H1 (cell line): ENCODE results near the gene SLC13A1. TPM values are rescaled to one million over a fixed set of nuclear protein-coding genes. Genes with fewer than 3 reads are reported as not detected.

Experiments
- CTCF ChIA-PET: fragments of 300-600 bp; sonication (Branson Sonifier 250); formaldehyde crosslinking; loops from one replicate; lab custom pipeline; 2021; ENCODE audit not compliant: partially characterized antibody; lab: Charles Lee
- POLR2A ChIA-PET: fragments of 300-600 bp; sonication (Branson Sonifier 250); formaldehyde crosslinking; loops from one replicate; lab custom pipeline; 2021; ENCODE audit warnings: inconsistent platforms; ENCODE audit not compliant: partially characterized antibody; lab: Charles Lee
- DNase-seq, 2 experiments: peaks; one replicate each; pipeline versions ENCODE4 v3.0.0 to v3.0.0-alpha.2; 2010 to 2022; ENCODE audit warnings: low spot score in 2 of 2, low read depth in 1 of 2, mixed read lengths in 1 of 2
- FAIRE-seq: peaks from 2 replicates; lab custom pipeline; 2011; peaks lifted over from hg19 to GRCh38; lab: Jason Lieb, UNC
- H2AFZ ChIP-seq: 2 replicates; pipeline ENCODE4 v1.8.1; 2012; ENCODE audit warnings: low read length, inconsistent platforms
- H2AK5ac ChIP-seq: 2 replicates; pipeline ENCODE4 v1.6.1; 2013; ENCODE audit warnings: low read depth, low read length
- H2BK120ac ChIP-seq: replicated peaks from 2 replicates; pipeline ENCODE3; 2013; ENCODE audit warnings: low read depth, low read length, inconsistent platforms
- H2BK12ac ChIP-seq: 2 replicates; pipeline ENCODE4 v1.6.1; 2013; ENCODE audit warnings: low read depth, low read length
- H2BK15ac ChIP-seq: 2 replicates; pipeline ENCODE4 v1.6.1; 2013; ENCODE audit warnings: low read length
- H2BK20ac ChIP-seq: 2 replicates; pipeline ENCODE4 v1.6.1; 2013; ENCODE audit warnings: low read length
- H2BK5ac ChIP-seq: 2 replicates; pipeline ENCODE4 v1.6.1; 2013; ENCODE audit warnings: low read depth, low read length
- H3K14ac ChIP-seq: 2 replicates; pipeline ENCODE4 v1.6.1; 2013; ENCODE audit warnings: inconsistent platforms; ENCODE audit not compliant: insufficient read length
- H3K18ac ChIP-seq: 2 replicates; pipeline ENCODE4 v1.6.1; 2013; ENCODE audit warnings: low read length; ENCODE audit errors: extremely low read depth
- H3K23ac ChIP-seq: 2 replicates; pipeline ENCODE4 v1.6.1; 2013; ENCODE audit warnings: inconsistent platforms; ENCODE audit not compliant: insufficient read length
- H3K23me2 ChIP-seq: 2 replicates; pipeline ENCODE4 v1.6.1; 2013; ENCODE audit warnings: low read depth, low read length
- H3K27ac ChIP-seq: 2 replicates; pipeline ENCODE4 v1.6.1; 2011; ENCODE audit warnings: low read depth, low read length, inconsistent platforms
- H3K27me3 ChIP-seq, 4 experiments: replicated peaks in 1 of 4; 1 replicate in 1 of 4; 2 replicates in 3 of 4; pipeline versions ENCODE4 v1.6.1 to v1.8.1; 2011 to 2013; ENCODE audit warnings: low read length in 3 of 4, mild to moderate bottlenecking in 3 of 4, inconsistent platforms in 2 of 4, mixed read lengths in 2 of 4, moderate library complexity in 1 of 4; ENCODE audit not compliant: control insufficient read depth in 3 of 4, insufficient read depth in 3 of 4; ENCODE audit errors: extremely low read depth in 1 of 4
- H3K36me3 ChIP-seq, 4 experiments: 2 replicates each; pipeline versions ENCODE4 v1.6.1 to v1.8.1; 2011 to 2013; ENCODE audit warnings: mild to moderate bottlenecking in 4 of 4, low read length in 3 of 4, moderate library complexity in 2 of 4, control low read depth in 1 of 4, inconsistent platforms in 1 of 4; ENCODE audit not compliant: insufficient read depth in 4 of 4, control insufficient read depth in 2 of 4
- H3K4ac ChIP-seq: replicated peaks from 2 replicates; pipeline ENCODE3; 2013; ENCODE audit warnings: low read length, low read depth, mixed read lengths, inconsistent platforms; ENCODE audit not compliant: insufficient read length
- H3K4me1 ChIP-seq, 4 experiments: replicated peaks in 1 of 4; 1 replicate in 1 of 4; 2 replicates in 3 of 4; pipeline versions ENCODE4 v1.6.1 to v1.8.1; 2011 to 2013; ENCODE audit warnings: low read length in 3 of 4, inconsistent platforms in 2 of 4, mixed read lengths in 1 of 4; ENCODE audit not compliant: insufficient read depth in 4 of 4, control insufficient read depth in 3 of 4
- H3K4me2 ChIP-seq, 2 experiments: 2 replicates each; pipeline versions ENCODE4 v1.6.1 to v1.8.1; 2011 to 2013; ENCODE audit warnings: low read depth in 2 of 2, low read length in 2 of 2, control low read depth in 1 of 2, inconsistent platforms in 1 of 2, mild to moderate bottlenecking in 1 of 2; ENCODE audit not compliant: insufficient read depth in 1 of 2
- H3K4me3 ChIP-seq, 4 experiments: fragments of 200-600, 300-600 bp in 1 of 4; sonication (generic), shearing (Covaris generic), sonication (Bioruptor Twin) in 1 of 4; 2 replicates each; pipeline versions ENCODE4 v1.5.1 to v1.8.1; 2011 to 2016; ENCODE audit warnings: low read length in 4 of 4, low read depth in 3 of 4, control low read depth in 2 of 4, inconsistent platforms in 2 of 4, mild to moderate bottlenecking in 2 of 4, mixed read lengths in 1 of 4, moderate library complexity in 1 of 4; ENCODE audit not compliant: insufficient read depth in 2 of 4; ENCODE audit errors: extremely low read depth in 1 of 4
- H3K56ac ChIP-seq: replicated peaks from 2 replicates; pipeline ENCODE3; 2013; ENCODE audit warnings: low read depth, mild to moderate bottlenecking, mixed read lengths, low read length, inconsistent platforms; ENCODE audit not compliant: insufficient read length
- H3K79me1 ChIP-seq: 2 replicates; pipeline ENCODE4 v1.6.1; 2013; ENCODE audit warnings: low read depth, low read length, control low read depth
- H3K79me2 ChIP-seq, 2 experiments: 2 replicates each; pipeline versions ENCODE4 v1.6.1 to v1.8.1; 2012 to 2013; ENCODE audit warnings: low read length in 2 of 2, mild to moderate bottlenecking in 2 of 2, inconsistent platforms in 1 of 2; ENCODE audit not compliant: insufficient read depth in 2 of 2, control insufficient read depth in 1 of 2
- H3K9ac ChIP-seq, 4 experiments: replicated peaks in 1 of 4; 1 replicate in 1 of 4; 2 replicates in 3 of 4; pipeline versions ENCODE4 v1.6.1 to v1.8.1; 2011 to 2013; ENCODE audit warnings: low read depth in 3 of 4, low read length in 3 of 4, control low read depth in 2 of 4, mild to moderate bottlenecking in 2 of 4, moderate library complexity in 2 of 4, inconsistent platforms in 1 of 4; ENCODE audit errors: extremely low read depth in 1 of 4
- H3K9me3 ChIP-seq, 2 experiments: 2 replicates each; pipeline versions ENCODE4 v1.6.1 to v1.8.1; 2012 to 2013; ENCODE audit warnings: mild to moderate bottlenecking in 2 of 2, moderate library complexity in 2 of 2, control low read depth in 1 of 2, inconsistent platforms in 1 of 2, low read depth in 1 of 2, low read length in 1 of 2, mixed read lengths in 1 of 2; ENCODE audit not compliant: insufficient read depth in 2 of 2
- H4K20me1 ChIP-seq, 2 experiments: replicated peaks in 1 of 2; 2 replicates each; pipeline versions ENCODE3 to v1.8.1; 2011 to 2013; ENCODE audit warnings: inconsistent platforms in 2 of 2, low read length in 2 of 2, mild to moderate bottlenecking in 1 of 2; ENCODE audit not compliant: insufficient read depth in 2 of 2, control insufficient read depth in 1 of 2
- H4K5ac ChIP-seq: 2 replicates; pipeline ENCODE4 v1.6.1; 2013; ENCODE audit warnings: low read length, low read depth, mixed read lengths, inconsistent platforms; ENCODE audit not compliant: insufficient read length
- H4K8ac ChIP-seq: 2 replicates; pipeline ENCODE4 v1.8.0; 2013; ENCODE audit warnings: mild to moderate bottlenecking, moderate library complexity, low read length, inconsistent platforms; ENCODE audit not compliant: insufficient read depth; ENCODE audit errors: extremely low read depth
- H4K91ac ChIP-seq: replicated peaks from 2 replicates; pipeline ENCODE3; 2013; ENCODE audit warnings: low read length, mixed read lengths, inconsistent platforms; ENCODE audit not compliant: insufficient read length
- CBX5 ChIP-seq: fragments of 300-800, 300-1000 bp; sonication (generic); IDR thresholded peaks from 2 replicates; pipeline ENCODE4 v1.7.1; 2016; ENCODE audit warnings: antibody characterized with exemption, low read length, low read depth
- CHD1 ChIP-seq: IDR thresholded peaks from 2 replicates; pipeline ENCODE4 v1.6.1; 2012; ENCODE audit warnings: low read depth, low read length, improper control_type of control experiment
- EP300 ChIP-seq, 2 experiments: IDR thresholded peaks; 1 replicate in 1 of 2; 2 replicates in 1 of 2; pipeline ENCODE4 v1.6.1; 2011 to 2012; ENCODE audit warnings: low read depth in 2 of 2, low read length in 2 of 2, mild to moderate bottlenecking in 2 of 2, borderline replicate concordance in 1 of 2, inconsistent platforms in 1 of 2, moderate library complexity in 1 of 2
- FOSL1 ChIP-seq: IDR thresholded peaks from 2 replicates; pipeline ENCODE4 v1.6.1; 2011; ENCODE audit warnings: mild to moderate bottlenecking, low read depth, low read length, moderate library complexity; ENCODE audit not compliant: insufficient read depth
- GABPA ChIP-seq: IDR thresholded peaks from 2 replicates; pipeline ENCODE4 v1.6.1; 2011; ENCODE audit warnings: mild to moderate bottlenecking, low read length, moderate library complexity, borderline replicate concordance; ENCODE audit not compliant: insufficient read depth
- GTF2F1 ChIP-seq: IDR thresholded peaks from 2 replicates; pipeline ENCODE4 v1.6.1; 2012; ENCODE audit warnings: low read depth, low read length, improper control_type of control experiment, borderline replicate concordance
- KDM4A ChIP-seq: IDR thresholded peaks from one replicate; pipeline ENCODE4 v1.7.1; 2012; ENCODE audit warnings: low read depth, mild to moderate bottlenecking, moderate library complexity, low read length, inconsistent platforms; ENCODE audit not compliant: severe bottlenecking
- POLR2A ChIP-seq, 2 experiments: IDR thresholded peaks; 1 replicate in 1 of 2; 2 replicates in 1 of 2; pipeline ENCODE4 v1.6.1; 2011; ENCODE audit warnings: low read depth in 2 of 2, low read length in 2 of 2, mild to moderate bottlenecking in 2 of 2; ENCODE audit errors: control extremely low read depth in 1 of 2
- POLR2AphosphoS5 ChIP-seq: IDR thresholded peaks from 2 replicates; pipeline ENCODE4 v1.6.1; 2011; ENCODE audit warnings: low read depth, low read length
- RBBP5 ChIP-seq: IDR thresholded peaks from 2 replicates; pipeline ENCODE4 v1.7.1; 2012; ENCODE audit warnings: low read depth, mild to moderate bottlenecking, inconsistent platforms, low read length, moderate library complexity, borderline replicate concordance
- RFX5 ChIP-seq: IDR thresholded peaks from 2 replicates; pipeline ENCODE4 v1.6.1; 2011; ENCODE audit warnings: low read depth, low read length, improper control_type of control experiment, borderline replicate concordance
- SIX5 ChIP-seq: IDR thresholded peaks from 2 replicates; pipeline ENCODE4 v1.6.1; 2011; ENCODE audit warnings: mild to moderate bottlenecking, low read depth, low read length
- SUZ12 ChIP-seq: fragments of 200-600 bp; sonication (generic); IDR thresholded peaks from 2 replicates; pipeline ENCODE4 v1.6.1; 2012; ENCODE audit warnings: mild to moderate bottlenecking, inconsistent platforms, low read length, moderate library complexity, mixed read lengths
- WGBS, 2 experiments: shearing (Covaris generic) in 1 of 2; methylation state at CpG; one replicate each; pipeline versions ENCODE4 v1.1.6 to v1.1.7; 2013 to 2015; ENCODE audit warnings: low lambda C conversion rate in 2 of 2, mixed read lengths in 2 of 2, inconsistent platforms in 1 of 2, low coverage in 1 of 2, missing lambda C conversion rate in 1 of 2; ENCODE audit not compliant: insufficient replicate concordance in 2 of 2, insufficient coverage in 1 of 2, insufficient read length in 1 of 2; ENCODE audit errors: extremely low coverage in 1 of 2, missing lambda C conversion rate in 1 of 2; 5-methylcytosine and 5-hydroxymethylcytosine counted together
- polyA plus RNA-seq, 7 experiments: library from polyadenylated mRNA; depleted of rRNA in 3 of 7; stranded (reverse) in 5 of 7; unstranded in 2 of 7; fragments of >200 nt in 5 of 7; fragments of 200-250 nt in 2 of 7; gene quantifications; 1 replicate in 5 of 7; 2 replicates in 1 of 7; 4 replicates in 1 of 7; pipeline versions ENCODE4 v1.2.1 to v1.2.3, GENCODE V29; 2011 to 2013; ENCODE audit warnings: missing spikeins in 2 of 7, mixed read lengths in 2 of 7
- total RNA-seq: library from RNA; stranded (reverse); fragmentation: NEBNext Ultra II Directional; extraction: Animal tissue kit (Norgen Biotek cat#: 25700); gene quantifications from 2 replicates; pipeline ENCODE4 v1.2.1, GENCODE V29; 2021
- TF ChIP-seq, protein P1 (sequence below): IDR thresholded peaks from 2 replicates; pipeline ENCODE4 v1.6.1; 2011; ENCODE audit warnings: low read depth, mild to moderate bottlenecking, low read length; ENCODE audit not compliant: insufficient read depth

Gene SLC13A1
- total and polyA plus RNA-seq, 2 of the 8 experiments (the other 6 are each of a cell fraction or from before 2014, with no cell fraction given), result not detected

DNA sequence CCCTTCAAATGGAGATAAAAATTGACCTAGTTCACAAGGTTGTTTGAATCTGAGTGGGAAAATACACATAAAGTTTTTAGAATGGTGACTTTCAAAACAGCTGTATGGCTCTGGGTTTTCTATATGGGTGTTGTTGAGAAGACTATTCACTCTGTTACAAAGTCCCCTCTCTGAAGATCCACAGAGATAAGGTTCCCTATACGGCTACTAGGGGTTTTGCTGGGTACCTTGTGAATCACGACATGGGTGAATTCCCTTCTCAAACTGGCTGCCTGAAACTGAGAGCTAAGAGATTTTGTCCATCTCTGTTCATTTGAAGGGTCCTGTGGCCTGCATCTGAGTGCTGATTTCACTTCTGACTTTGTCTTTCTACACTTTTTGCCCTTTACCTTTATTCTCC is 11.8 kb upstream of the SLC13A1 start:
- DNase-seq (no peak), FAIRE-seq (no peak)
- Histone ChIP-seq H3K79me1 (no peaks in the 10 kb centered on the region), H3K9me3 (peaks cover 18 to 20% of the 10 kb centered on the region in 2 experiments), H3K4ac (no peak overlapping the region), H4K8ac (no peak overlapping the region), H3K23me2 (no peaks in the 10 kb centered on the region), H2AFZ (no peak overlapping the region), H2BK12ac (no peak overlapping the region), H3K27me3 (no peaks in the 10 kb centered on the region), H3K56ac (no peak overlapping the region), H2BK15ac (no peak overlapping the region), H3K18ac (no peak overlapping the region), H2AK5ac (no peak overlapping the region), H3K9ac (no peak overlapping the region), H3K14ac (no peak overlapping the region), H4K20me1 (no peaks in the 10 kb centered on the region), H2BK20ac (no peak overlapping the region), H2BK5ac (no peak overlapping the region), H3K4me3 (no peak overlapping the region), H2BK120ac (no peak overlapping the region), H3K79me2 (no peaks in the 10 kb centered on the region), H3K36me3 (peaks cover 0 to 3% (median 0%) of the 10 kb centered on the region in 4 experiments; a peak in 1 of 8 replicates), H3K4me1 (no peaks in the 10 kb centered on the region), H4K91ac (no peak overlapping the region), H3K23ac (no peak overlapping the region), H3K27ac (no peak overlapping the region), H4K5ac (no peak overlapping the region), H3K4me2 (no peak overlapping the region)
- CTCF ChIA-PET, result interaction anchor here (0.6 to 6.3 kb wide), 5 partner anchors 10 to 411 kb away, joined by 3 to 42 read pairs (median 4); no protein-coding TSS in a partner anchor
- 95% methylated on average over 2 of the region's 2 CpGs; no CpG with 5 or more reads in 1 of the 2 experiments for WGBS, 2 experiments
- POLR2A ChIA-PET, result no interaction called here
- no peak for TF ChIP-seq POLR2AphosphoS5
- no peak for TF ChIP-seq SUZ12
- TF ChIP-seq RBBP5, result no peak
- no peak for TF ChIP-seq CBX5
- TF ChIP-seq CHD1, result no peak
- no peak for TF ChIP-seq RFX5
- TF ChIP-seq POLR2A (IDR thresholded peaks at IDR 0.05; ENCODE audit: control extremely low read depth in 1 of 2, low read depth in 2 of 2, low read length in 2 of 2), result no peak
- no peak for TF ChIP-seq FOSL1
- no peak for TF ChIP-seq SIX5
- TF ChIP-seq GABPA, result no peak
- no peak for TF ChIP-seq GTF2F1
- TF ChIP-seq KDM4A, result no peak
- TF ChIP-seq, protein P1, sequence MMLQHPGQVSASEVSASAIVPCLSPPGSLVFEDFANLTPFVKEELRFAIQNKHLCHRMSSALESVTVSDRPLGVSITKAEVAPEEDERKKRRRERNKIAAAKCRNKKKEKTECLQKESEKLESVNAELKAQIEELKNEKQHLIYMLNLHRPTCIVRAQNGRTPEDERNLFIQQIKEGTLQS, result no peak
- no peak for TF ChIP-seq EP300 (IDR thresholded peaks at IDR 0.05; ENCODE audit: borderline replicate concordance in 1 of 2, low read depth in 2 of 2, low read length in 2 of 2)
